HUES64 (cell line): Measurements from ENCODE around the gene SRGAP2B.
"Not testable (repeated sequence)": the region's sequence is repeated elsewhere in the genome, so short reads cannot be mapped to it uniquely, and the experiment has no call there.

ENCODE experiments used
- H3K27ac ChIP-seq: 2 replicates; pipeline ENCODE4 v1.7.0; 2013; ENCODE audit warnings: low read depth, low read length, inconsistent platforms
- H3K27me3 ChIP-seq: 2 replicates; pipeline ENCODE4 v1.6.1; 2013; ENCODE audit warnings: mild to moderate bottlenecking, low read length; ENCODE audit not compliant: insufficient read depth
- H3K36me3 ChIP-seq: 2 replicates; pipeline ENCODE4 v1.6.1; 2013; ENCODE audit warnings: mild to moderate bottlenecking, low read length; ENCODE audit not compliant: insufficient read depth
- H3K4me1 ChIP-seq: 2 replicates; pipeline ENCODE4 v1.6.1; 2013; ENCODE audit warnings: mild to moderate bottlenecking, low read length, moderate library complexity; ENCODE audit not compliant: insufficient read depth
- H3K4me3 ChIP-seq: 2 replicates; pipeline ENCODE4 v1.5.1; 2013; ENCODE audit warnings: mild to moderate bottlenecking, low read length, moderate library complexity
- H3K9ac ChIP-seq: 2 replicates; pipeline ENCODE4 v1.6.1; 2013; ENCODE audit warnings: mild to moderate bottlenecking, low read depth, low read length
- H3K9me3 ChIP-seq: 2 replicates; pipeline ENCODE4 v1.6.1; 2013; ENCODE audit warnings: low read depth, low read length; ENCODE audit not compliant: insufficient read depth
- WGBS: fragments of 150-250, 120-280 bp; methylation state at CpG from one replicate; pipeline ENCODE4 v1.1.7; 2013; ENCODE audit warnings: missing lambda C conversion rate; 5-methylcytosine and 5-hydroxymethylcytosine counted together

The SRGAP2B gene

GRCh38 chr1:144982802-144983525, 112.2 kb downstream of the SRGAP2B start:
- not testable (repeated sequence) for H3K4me1 ChIP-seq, H3K9ac ChIP-seq, H3K4me3 ChIP-seq, H3K27me3 ChIP-seq, H3K9me3 ChIP-seq, H3K36me3 ChIP-seq, H3K27ac ChIP-seq
- no CpG with 5 or more reads among the region's 6 CpGs for WGBS

GRCh38 chr1:144981157-144981556, 114.0 kb downstream of the SRGAP2B start:
- WGBS: no CpG with 5 or more reads among the region's 4 CpGs
- H3K27me3 ChIP-seq, H3K4me1 ChIP-seq, H3K27ac ChIP-seq, H3K4me3 ChIP-seq, H3K36me3 ChIP-seq, H3K9ac ChIP-seq, H3K9me3 ChIP-seq: not testable (repeated sequence)

GRCh38 chr1:144979960-144980595, 115.0 kb downstream of the SRGAP2B start:
- not testable (repeated sequence) for H3K9me3 ChIP-seq, H3K27ac ChIP-seq, H3K36me3 ChIP-seq, H3K27me3 ChIP-seq, H3K4me3 ChIP-seq, H3K4me1 ChIP-seq, H3K9ac ChIP-seq
- 91% methylated on average over 1 of the region's 5 CpGs for WGBS

GRCh38 chr1:144977856-144978255, 117.3 kb downstream of the SRGAP2B start:
- not testable (repeated sequence) for H3K27ac ChIP-seq, H3K4me1 ChIP-seq, H3K4me3 ChIP-seq, H3K36me3 ChIP-seq, H3K9me3 ChIP-seq, H3K9ac ChIP-seq, H3K27me3 ChIP-seq
- no CpG with 5 or more reads among the region's 2 CpGs for WGBS

GRCh38 chr1:144971936-144972335, 123.2 kb downstream of the SRGAP2B start:
- WGBS: no CpG with 5 or more reads among the region's 3 CpGs

GRCh38 chr1:144966488-144966887, 128.6 kb downstream of the SRGAP2B start:
- not testable (repeated sequence) for H3K27ac ChIP-seq, H3K27me3 ChIP-seq, H3K9me3 ChIP-seq, H3K4me3 ChIP-seq, H3K36me3 ChIP-seq, H3K4me1 ChIP-seq, H3K9ac ChIP-seq
- WGBS: 85% methylated on average over 2 of the region's 3 CpGs

More at GRCh38 chr1:144971936-144972335, 123.2 kb downstream of the SRGAP2B start:
- not testable (repeated sequence) for H3K27me3 ChIP-seq, H3K9ac ChIP-seq, H3K4me3 ChIP-seq, H3K9me3 ChIP-seq, H3K27ac ChIP-seq, H3K36me3 ChIP-seq, H3K4me1 ChIP-seq

GRCh38 chr1:144964765-144965164, 130.4 kb downstream of the SRGAP2B start:
- H3K36me3 ChIP-seq, H3K9ac ChIP-seq, H3K27ac ChIP-seq, H3K4me3 ChIP-seq, H3K4me1 ChIP-seq, H3K9me3 ChIP-seq, H3K27me3 ChIP-seq: not testable (repeated sequence)
- WGBS: no CpG with 5 or more reads among the region's 12 CpGs

GRCh38 chr1:144964186-144964585, 130.9 kb downstream of the SRGAP2B start:
- WGBS: no CpG with 5 or more reads among the region's 1 CpG
- H3K27me3 ChIP-seq, H3K27ac ChIP-seq, H3K4me3 ChIP-seq, H3K36me3 ChIP-seq, H3K9ac ChIP-seq, H3K4me1 ChIP-seq, H3K9me3 ChIP-seq: not testable (repeated sequence)

GRCh38 chr1:144963571-144963970, 131.6 kb downstream of the SRGAP2B start:
- 100% methylated on average over 1 of the region's 3 CpGs for WGBS
- not testable (repeated sequence) for H3K4me3 ChIP-seq, H3K9ac ChIP-seq, H3K27ac ChIP-seq, H3K36me3 ChIP-seq, H3K9me3 ChIP-seq, H3K4me1 ChIP-seq, H3K27me3 ChIP-seq

- H3K4me1 ChIP-seq, H3K36me3 ChIP-seq, H3K9ac ChIP-seq, H3K9me3 ChIP-seq, H3K4me3 ChIP-seq, H3K27me3 ChIP-seq, H3K27ac ChIP-seq: not testable (repeated sequence)
- WGBS: no CpG with 5 or more reads among the region's 9 CpGs
Measured at GRCh38 chr1:144961604-144962583, 133.2 kb downstream of the SRGAP2B start.

- H3K27ac ChIP-seq, H3K9ac ChIP-seq, H3K27me3 ChIP-seq, H3K36me3 ChIP-seq, H3K4me3 ChIP-seq, H3K4me1 ChIP-seq, H3K9me3 ChIP-seq: not testable (repeated sequence)
- WGBS: no CpG with 5 or more reads among the region's 4 CpGs
Measured at GRCh38 chr1:144960929-144961488, 134.1 kb downstream of the SRGAP2B start.
